Astrocyte of the spinal cord (primary cell): Measurements from ENCODE around the gene SLC17A9.

ENCODE experiments used
- DNase-seq: peaks from one replicate; pipeline ENCODE4 v3.0.0; 2011; ENCODE audit warnings: low read depth, low spot score
- H3K4me3 ChIP-seq: 2 replicates; pipeline ENCODE4 v1.5.1; 2011; ENCODE audit warnings: low read depth, mild to moderate bottlenecking, low read length, moderate library complexity
- CTCF ChIP-seq: IDR thresholded peaks from 2 replicates; pipeline ENCODE4 v1.5.1; 2012; ENCODE audit warnings: low read depth, mild to moderate bottlenecking, low read length, inconsistent platforms
- in situ Hi-C: cut with HindIII; loops from 2 replicates; pipeline ENCODE4 v1.10.0; 2017; ENCODE audit warnings: low sequenced_read_pairs

The SLC17A9 gene

GRCh38 chr20:63009045-63009961 is 56.8 kb downstream of the SLC17A9 start:
- DNase-seq = peak; percentile 44
- in situ Hi-C loops = no loop called here
- TF ChIP-seq CTCF = peak; percentile 92
- H3K4me3 ChIP-seq = no peak overlapping the region

GRCh38 chr20:63009988-63010769 is 57.7 kb downstream of the SLC17A9 start:
- in situ Hi-C loops = no loop called here
- no peak overlapping the region for H3K4me3 ChIP-seq
- TF ChIP-seq CTCF = no peak
- no peak for DNase-seq

DNA sequence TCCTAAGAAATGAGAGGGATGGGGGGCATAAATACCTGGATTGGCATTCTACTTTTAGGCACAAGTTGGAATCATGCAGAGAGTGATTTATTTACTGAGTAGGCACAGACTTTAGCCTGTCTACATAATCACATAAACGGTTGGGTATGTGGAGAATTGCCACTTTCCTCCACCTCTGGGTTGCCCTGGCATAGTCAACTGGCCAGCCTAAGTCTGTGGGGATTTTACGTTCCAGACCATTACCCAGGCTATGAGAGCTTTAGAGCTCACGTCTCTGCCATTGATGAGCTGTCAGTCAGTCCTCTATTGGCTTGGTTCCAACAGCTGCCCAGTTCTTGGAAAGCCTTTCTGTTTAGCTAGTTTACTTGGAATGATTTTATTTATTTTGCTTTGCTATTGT is 59.3 kb downstream of the SLC17A9 start:
- H3K4me3 ChIP-seq = no peak overlapping the region
- in situ Hi-C loops = no loop called here
- DNase-seq = no peak
- no peak for TF ChIP-seq CTCF

DNA sequence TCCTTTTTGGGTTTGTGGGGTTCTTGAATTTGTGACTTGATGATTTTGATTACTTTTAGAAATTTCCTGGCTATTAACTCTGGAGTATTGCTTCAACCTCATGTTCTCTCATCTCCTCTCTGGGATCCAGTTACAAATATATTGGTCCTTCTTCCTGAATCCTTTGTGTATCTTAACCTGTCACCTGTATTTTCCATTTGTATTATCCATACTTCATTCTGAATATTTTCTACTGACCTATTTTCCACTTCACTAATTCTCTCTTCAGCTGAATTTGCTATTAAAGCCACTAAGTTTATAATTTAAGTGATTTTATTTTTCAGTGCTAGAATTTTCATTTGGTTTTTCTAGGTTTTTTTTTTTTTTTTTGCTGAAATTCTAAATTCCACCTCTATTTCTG is 60.7 kb downstream of the SLC17A9 start:
- no peak for DNase-seq
- H3K4me3 ChIP-seq = no peak overlapping the region
- TF ChIP-seq CTCF = no peak
- in situ Hi-C loops = no loop called here

- DNase-seq = no peak
- H3K4me3 ChIP-seq = no peak overlapping the region
- TF ChIP-seq CTCF = no peak
- in situ Hi-C loops = no loop called here
Measured at GRCh38 chr20:63014287-63014686, 61.8 kb downstream of the SLC17A9 start.

- TF ChIP-seq CTCF = no peak
- in situ Hi-C loops = no loop called here
- no peak for DNase-seq
- no peak overlapping the region for H3K4me3 ChIP-seq
Measured at GRCh38 chr20:63014710-63015109, 62.2 kb downstream of the SLC17A9 start.
